ENCODE measurements around the gene ERRFI1.

ERRFI1 gene

GRCh38 chr1:8043621-8044020, 17.5 kb upstream of the ERRFI1 start:
- no peak for DNase-seq (ENCODE audit: low read depth in 2 of 2)

GRCh38 chr1:8042134-8042533, 16.0 kb upstream of the ERRFI1 start:
- DNase-seq (ENCODE audit: low read depth in 2 of 2), result no peak

GRCh38 chr1:8040586-8040985, 14.5 kb upstream of the ERRFI1 start:
- no peak for DNase-seq (ENCODE audit: low read depth in 2 of 2)

- no peak for DNase-seq (ENCODE audit: low read depth in 2 of 2)
These were observed 13.0 kb upstream of the ERRFI1 start for GRCh38 chr1:8039071-8039470.

GRCh38 chr1:8035289-8035688, 9.2 kb upstream of the ERRFI1 start:
- no peak for DNase-seq (ENCODE audit: low read depth in 2 of 2)

- no peak for DNase-seq (ENCODE audit: low read depth in 2 of 2)
These were observed 7.2 kb upstream of the ERRFI1 start for GRCh38 chr1:8033322-8033721.

GRCh38 chr1:8032366-8032910, 6.3 kb upstream of the ERRFI1 start:
- DNase-seq (ENCODE audit: low read depth in 2 of 2), result no peak

- no peak for DNase-seq (ENCODE audit: low read depth in 2 of 2)
These were observed 5.2 kb upstream of the ERRFI1 start for GRCh38 chr1:8031176-8031785.

- DNase-seq (ENCODE audit: low read depth in 2 of 2), result no peak
These were observed 2.4 kb upstream of the ERRFI1 start for GRCh38 chr1:8028571-8028910.

- DNase-seq (ENCODE audit: low read depth in 2 of 2), result no peak
These were observed 1.9 kb upstream of the ERRFI1 start for GRCh38 chr1:8027748-8028570.

GRCh38 chr1:8026976-8027747, 1.1 kb upstream of the ERRFI1 start:
- DNase-seq (ENCODE audit: low read depth in 2 of 2), result no peak

GRCh38 chr1:8025671-8026144, 401 bp downstream of the ERRFI1 start:
- no peak for DNase-seq (ENCODE audit: low read depth in 2 of 2)

GRCh38 chr1:8025061-8025670, 943 bp downstream of the ERRFI1 start:
- DNase-seq (ENCODE audit: low read depth in 2 of 2), result no peak

- DNase-seq (ENCODE audit: low read depth in 2 of 2), result no peak
These were observed 1.8 kb downstream of the ERRFI1 start for GRCh38 chr1:8024329-8024728.

- DNase-seq (ENCODE audit: low read depth in 2 of 2), result no peak
These were observed 2.2 kb downstream of the ERRFI1 start for GRCh38 chr1:8023995-8024313.

- DNase-seq (ENCODE audit: low read depth in 2 of 2), result no peak
These were observed 2.7 kb downstream of the ERRFI1 start for GRCh38 chr1:8023287-8023994.

- no peak for DNase-seq (ENCODE audit: low read depth in 2 of 2)
These were observed 3.5 kb downstream of the ERRFI1 start for GRCh38 chr1:8022395-8023286.

- no peak for DNase-seq (ENCODE audit: low read depth in 2 of 2)
These were observed 4.3 kb downstream of the ERRFI1 start for GRCh38 chr1:8021676-8022266.

- no peak for DNase-seq (ENCODE audit: low read depth in 2 of 2)
These were observed 6.1 kb downstream of the ERRFI1 start for GRCh38 chr1:8020032-8020431.

GRCh38 chr1:8019229-8019620, 6.9 kb downstream of the ERRFI1 start:
- no peak for DNase-seq (ENCODE audit: low read depth in 2 of 2)

Measured in stimulated activated CD8-positive, alpha-beta memory T cell treated with anti-CD3 and anti-CD28 coated beads, Interleukin-2, amount 100 ng/mL, for 1 hour (primary cell).